ENCODE measurements around the gene C4orf51.
"Not testable (repeated sequence)": the region's sequence is repeated elsewhere in the genome, so short reads cannot be mapped to it uniquely, and the experiment has no call there.

Gene C4orf51

GRCh38 chr4:145679991-145680455, at the start of gene C4orf51:
Gene C4orf51 (plus strand): TSS chr4:145680146. CDS start chr4:145680204, 58 bp downstream.
- H3K27ac ChIP-seq (ENCODE audit: low read depth, low read length) = peak within 1 kb of the TSS; percentile 53
- H3K4me1 ChIP-seq (ENCODE audit: control insufficient read depth, insufficient read depth, low read length) = peaks cover 14% of the 10 kb centered on the region
- H3K27me3 ChIP-seq (ENCODE audit: control insufficient read depth, insufficient read depth, low read length) = no peaks in the 10 kb centered on the region
- H3K4me3 ChIP-seq (ENCODE audit: low read length) = no peak within 1 kb of the TSS
- H3K36me3 ChIP-seq (ENCODE audit: control insufficient read depth, insufficient read depth, low read length) = no peaks in the 10 kb centered on the region
- no peak within 1 kb of the TSS for H3K9ac ChIP-seq (ENCODE audit: low read length)

GRCh38 chr4:145635117-145635516, 44.8 kb upstream of the C4orf51 start:
- Histone ChIP-seq H3K9ac (ENCODE audit: low read length) (no peak overlapping the region), H3K4me1 (ENCODE audit: control insufficient read depth, insufficient read depth, low read length) (no peaks in the 10 kb centered on the region), H3K36me3 (ENCODE audit: control insufficient read depth, insufficient read depth, low read length) (peaks cover 4% of the 10 kb centered on the region), H3K27me3 (ENCODE audit: control insufficient read depth, insufficient read depth, low read length) (no peaks in the 10 kb centered on the region), H3K4me3 (ENCODE audit: low read length) (no peak overlapping the region), H3K27ac (ENCODE audit: low read depth, low read length) (no peak overlapping the region)

GRCh38 chr4:145635630-145636029, 44.3 kb upstream of the C4orf51 start:
- peaks cover 4% of the 10 kb centered on the region for H3K36me3 ChIP-seq (ENCODE audit: control insufficient read depth, insufficient read depth, low read length)
- no peak overlapping the region for H3K4me3 ChIP-seq (ENCODE audit: low read length)
- no peak overlapping the region for H3K27ac ChIP-seq (ENCODE audit: low read depth, low read length)
- no peaks in the 10 kb centered on the region for H3K27me3 ChIP-seq (ENCODE audit: control insufficient read depth, insufficient read depth, low read length)
- H3K4me1 ChIP-seq (ENCODE audit: control insufficient read depth, insufficient read depth, low read length) = no peaks in the 10 kb centered on the region
- H3K9ac ChIP-seq (ENCODE audit: low read length) = no peak overlapping the region

GRCh38 chr4:145639186-145639698, 40.7 kb upstream of the C4orf51 start:
- Histone ChIP-seq H3K27me3 (ENCODE audit: control insufficient read depth, insufficient read depth, low read length) (no peaks in the 10 kb centered on the region), H3K36me3 (ENCODE audit: control insufficient read depth, insufficient read depth, low read length) (peaks cover 4% of the 10 kb centered on the region), H3K27ac (ENCODE audit: low read depth, low read length) (no peak overlapping the region), H3K4me1 (ENCODE audit: control insufficient read depth, insufficient read depth, low read length) (no peaks in the 10 kb centered on the region), H3K4me3 (ENCODE audit: low read length) (no peak overlapping the region), H3K9ac (ENCODE audit: low read length) (no peak overlapping the region)

GRCh38 chr4:145640236-145640635, 39.7 kb upstream of the C4orf51 start:
- H3K27ac ChIP-seq (ENCODE audit: low read depth, low read length); H3K36me3 ChIP-seq (ENCODE audit: control insufficient read depth, insufficient read depth, low read length); H3K4me3 ChIP-seq (ENCODE audit: low read length); H3K4me1 ChIP-seq (ENCODE audit: control insufficient read depth, insufficient read depth, low read length); H3K9ac ChIP-seq (ENCODE audit: low read length); H3K27me3 ChIP-seq (ENCODE audit: control insufficient read depth, insufficient read depth, low read length): not testable (repeated sequence)

- Histone ChIP-seq H3K4me1 (ENCODE audit: control insufficient read depth, insufficient read depth, low read length) (no peaks in the 10 kb centered on the region), H3K36me3 (ENCODE audit: control insufficient read depth, insufficient read depth, low read length) (peaks cover 4% of the 10 kb centered on the region), H3K4me3 (ENCODE audit: low read length) (no peak overlapping the region), H3K9ac (ENCODE audit: low read length) (no peak overlapping the region), H3K27me3 (ENCODE audit: control insufficient read depth, insufficient read depth, low read length) (no peaks in the 10 kb centered on the region), H3K27ac (ENCODE audit: low read depth, low read length) (no peak overlapping the region)
Measured at GRCh38 chr4:145643295-145643694, 36.7 kb upstream of the C4orf51 start.

GRCh38 chr4:145644699-145645098, 35.2 kb upstream of the C4orf51 start:
- Histone ChIP-seq H3K4me3 (ENCODE audit: low read length) (no peak overlapping the region), H3K9ac (ENCODE audit: low read length) (no peak overlapping the region), H3K4me1 (ENCODE audit: control insufficient read depth, insufficient read depth, low read length) (no peaks in the 10 kb centered on the region), H3K27me3 (ENCODE audit: control insufficient read depth, insufficient read depth, low read length) (no peaks in the 10 kb centered on the region), H3K27ac (ENCODE audit: low read depth, low read length) (no peak overlapping the region), H3K36me3 (ENCODE audit: control insufficient read depth, insufficient read depth, low read length) (no peaks in the 10 kb centered on the region)

GRCh38 chr4:145656156-145656555, 23.8 kb upstream of the C4orf51 start:
- Histone ChIP-seq H3K4me1 (ENCODE audit: control insufficient read depth, insufficient read depth, low read length) (no peaks in the 10 kb centered on the region), H3K27me3 (ENCODE audit: control insufficient read depth, insufficient read depth, low read length) (no peaks in the 10 kb centered on the region), H3K36me3 (ENCODE audit: control insufficient read depth, insufficient read depth, low read length) (peaks cover 4% of the 10 kb centered on the region), H3K9ac (ENCODE audit: low read length) (no peak overlapping the region), H3K4me3 (ENCODE audit: low read length) (no peak overlapping the region), H3K27ac (ENCODE audit: low read depth, low read length) (no peak overlapping the region)

GRCh38 chr4:145660064-145660463, 19.9 kb upstream of the C4orf51 start:
- Histone ChIP-seq H3K4me3 (ENCODE audit: low read length) (no peak overlapping the region), H3K4me1 (ENCODE audit: control insufficient read depth, insufficient read depth, low read length) (no peaks in the 10 kb centered on the region), H3K36me3 (ENCODE audit: control insufficient read depth, insufficient read depth, low read length) (no peaks in the 10 kb centered on the region), H3K9ac (ENCODE audit: low read length) (no peak overlapping the region), H3K27me3 (ENCODE audit: control insufficient read depth, insufficient read depth, low read length) (no peaks in the 10 kb centered on the region), H3K27ac (ENCODE audit: low read depth, low read length) (no peak overlapping the region)

- Histone ChIP-seq H3K4me1 (ENCODE audit: control insufficient read depth, insufficient read depth, low read length) (no peaks in the 10 kb centered on the region), H3K9ac (ENCODE audit: low read length) (no peak overlapping the region), H3K4me3 (ENCODE audit: low read length) (no peak overlapping the region), H3K27ac (ENCODE audit: low read depth, low read length) (peak overlapping the region; percentile 22), H3K36me3 (ENCODE audit: control insufficient read depth, insufficient read depth, low read length) (no peaks in the 10 kb centered on the region), H3K27me3 (ENCODE audit: control insufficient read depth, insufficient read depth, low read length) (no peaks in the 10 kb centered on the region)
Measured at GRCh38 chr4:145663194-145663593, 16.8 kb upstream of the C4orf51 start.

GRCh38 chr4:145665773-145666172, 14.2 kb upstream of the C4orf51 start:
- Histone ChIP-seq H3K9ac (ENCODE audit: low read length) (no peak overlapping the region), H3K4me1 (ENCODE audit: control insufficient read depth, insufficient read depth, low read length) (no peaks in the 10 kb centered on the region), H3K4me3 (ENCODE audit: low read length) (no peak overlapping the region), H3K27ac (ENCODE audit: low read depth, low read length) (no peak overlapping the region), H3K27me3 (ENCODE audit: control insufficient read depth, insufficient read depth, low read length) (no peaks in the 10 kb centered on the region), H3K36me3 (ENCODE audit: control insufficient read depth, insufficient read depth, low read length) (no peaks in the 10 kb centered on the region)

GRCh38 chr4:145670422-145670821, 9.5 kb upstream of the C4orf51 start:
- H3K9ac ChIP-seq (ENCODE audit: low read length) = no peak overlapping the region
- no peaks in the 10 kb centered on the region for H3K4me1 ChIP-seq (ENCODE audit: control insufficient read depth, insufficient read depth, low read length)
- H3K27me3 ChIP-seq (ENCODE audit: control insufficient read depth, insufficient read depth, low read length) = no peaks in the 10 kb centered on the region
- H3K36me3 ChIP-seq (ENCODE audit: control insufficient read depth, insufficient read depth, low read length) = no peaks in the 10 kb centered on the region
- no peak overlapping the region for H3K4me3 ChIP-seq (ENCODE audit: low read length)
- no peak overlapping the region for H3K27ac ChIP-seq (ENCODE audit: low read depth, low read length)

GRCh38 chr4:145679520-145679919, 426 bp upstream of the C4orf51 start:
- no peaks in the 10 kb centered on the region for H3K36me3 ChIP-seq (ENCODE audit: control insufficient read depth, insufficient read depth, low read length)
- no peak overlapping the region for H3K9ac ChIP-seq (ENCODE audit: low read length)
- H3K4me3 ChIP-seq (ENCODE audit: low read length) = no peak overlapping the region
- H3K27ac ChIP-seq (ENCODE audit: low read depth, low read length) = peak overlapping the region; percentile 53
- H3K4me1 ChIP-seq (ENCODE audit: control insufficient read depth, insufficient read depth, low read length) = peaks cover 14% of the 10 kb centered on the region
- H3K27me3 ChIP-seq (ENCODE audit: control insufficient read depth, insufficient read depth, low read length) = no peaks in the 10 kb centered on the region
